HEK293 (cell line): ENCODE results near the gene FBXW2.

Source experiments
- CTCF ChIA-PET: fragments of 350-600 bp; formaldehyde crosslinking; extraction: SDS; loops from one replicate; lab custom pipeline; 2021; ENCODE audit warnings: antibody characterized with exemption; lab: Yijun Ruan, JAX
- POLR2A ChIA-PET: fragments of 300-600 bp; formaldehyde crosslinking; extraction: SDS; loops from one replicate; lab custom pipeline; 2020; ENCODE audit warnings: antibody characterized with exemption, inconsistent platforms; lab: Yijun Ruan, JAX
- H3K27ac ChIP-seq: fragments of 200-500 bp; sonication (Bioruptor generic); 2 replicates; pipeline ENCODE4 v1.5.1; 2014; ENCODE audit warnings: low read depth, low read length, control low read depth, inconsistent platforms; ENCODE audit errors: extremely low read depth
- H3K36me3 ChIP-seq, 2 experiments: fragments of 200-500 bp in 1 of 2; sonication (Bioruptor generic) in 1 of 2; 1 replicate in 1 of 2; 2 replicates in 1 of 2; pipeline ENCODE4 v1.5.1; 2014 to 2017; ENCODE audit warnings: inconsistent platforms in 2 of 2, low read length in 2 of 2; ENCODE audit not compliant: control insufficient read depth in 2 of 2, insufficient read depth in 1 of 2
- H3K4me1 ChIP-seq: fragments of 200-500 bp; sonication (Bioruptor generic); 2 replicates; pipeline ENCODE4 v1.5.1; 2014; ENCODE audit warnings: mild to moderate bottlenecking, low read length, inconsistent platforms; ENCODE audit not compliant: control insufficient read depth, insufficient read depth
- H3K4me3 ChIP-seq: 2 replicates; pipeline ENCODE4 v1.5.1; 2011; ENCODE audit warnings: low read depth, mild to moderate bottlenecking, control low read depth, low read length, moderate library complexity
- H3K9me3 ChIP-seq: fragments of 200-500 bp; sonication (Bioruptor generic); 2 replicates; pipeline ENCODE4 v1.5.1; 2014; ENCODE audit warnings: low read depth, low read length, inconsistent platforms; ENCODE audit not compliant: control insufficient read depth, insufficient read depth
- BCL6B ChIP-seq: fragments of 450-650 bp; formaldehyde crosslinking; IDR thresholded peaks from 2 replicates; pipeline ENCODE4 v1.5.1; 2017; ENCODE audit warnings: missing biosample characterization, missing genetic modification characterization
- ELK4 ChIP-seq: IDR thresholded peaks from 2 replicates; pipeline ENCODE4 v1.6.1; 2011; ENCODE audit warnings: mild to moderate bottlenecking, low read depth, low read length, borderline replicate concordance
- GLI2 ChIP-seq: fragments of 450-650 bp; formaldehyde crosslinking; IDR thresholded peaks from 2 replicates; pipeline ENCODE4; 2017; ENCODE audit warnings: missing biosample characterization, missing genetic modification characterization, low read depth, borderline replicate concordance
- HOXC10 ChIP-seq: sonication (generic); formaldehyde crosslinking; IDR thresholded peaks from 2 replicates; pipeline ENCODE4 v1.8.1; 2023; ENCODE audit warnings: mild to moderate bottlenecking, missing genetic modification reagents
- MEIS1 ChIP-seq: sonication (generic); formaldehyde crosslinking; IDR thresholded peaks from 2 replicates; pipeline ENCODE4 v1.8.1; 2022; ENCODE audit warnings: missing genetic modification reagents, mild to moderate bottlenecking, borderline replicate concordance
- SP3 ChIP-seq: fragments of 450-650 bp; formaldehyde crosslinking; IDR thresholded peaks from 2 replicates; pipeline ENCODE4 v1.5.1; 2016; ENCODE audit warnings: missing biosample characterization, missing genetic modification characterization
- ZNF138 ChIP-seq: fragments of 450-650 bp; formaldehyde crosslinking; IDR thresholded peaks from 2 replicates; pipeline ENCODE4 v1.5.1; 2016; ENCODE audit warnings: missing biosample characterization, missing genetic modification characterization, borderline replicate concordance
- ZNF148 ChIP-seq: fragments of 450-650 bp; formaldehyde crosslinking; IDR thresholded peaks from 2 replicates; pipeline ENCODE4 v1.5.0; 2017; ENCODE audit warnings: missing biosample characterization, missing genetic modification characterization, borderline replicate concordance
- ZNF19 ChIP-seq: fragments of 450-650 bp; formaldehyde crosslinking; IDR thresholded peaks from 2 replicates; pipeline ENCODE4; 2016; ENCODE audit warnings: missing biosample characterization, missing genetic modification characterization, low read depth
- ZNF221 ChIP-seq: fragments of 450-650 bp; formaldehyde crosslinking; IDR thresholded peaks from 2 replicates; pipeline ENCODE4 v1.5.1; 2017; ENCODE audit warnings: missing biosample characterization, missing genetic modification characterization, borderline replicate concordance
- ZNF223 ChIP-seq: fragments of 450-650 bp; formaldehyde crosslinking; IDR thresholded peaks from 2 replicates; pipeline ENCODE4 v1.5.1; 2016; ENCODE audit warnings: missing biosample characterization, missing genetic modification characterization
- ZNF280D ChIP-seq: fragments of 450-650 bp; formaldehyde crosslinking; IDR thresholded peaks from 2 replicates; pipeline ENCODE4 v1.5.1; 2016; ENCODE audit warnings: missing biosample characterization, missing genetic modification characterization
- ZNF311 ChIP-seq: fragments of 450-650 bp; formaldehyde crosslinking; IDR thresholded peaks from 2 replicates; pipeline ENCODE4 v1.5.1; 2017; ENCODE audit warnings: missing biosample characterization, missing genetic modification characterization, borderline replicate concordance
- ZNF354C ChIP-seq: fragments of 450-650 bp; formaldehyde crosslinking; IDR thresholded peaks from 2 replicates; pipeline ENCODE4 v1.5.1; 2016; ENCODE audit warnings: missing biosample characterization, missing genetic modification characterization, low read depth, borderline replicate concordance
- ZNF362 ChIP-seq: fragments of 450-650 bp; formaldehyde crosslinking; IDR thresholded peaks from 2 replicates; pipeline ENCODE4 v1.5.1; 2016; ENCODE audit warnings: missing biosample characterization, missing genetic modification characterization
- ZNF37A ChIP-seq: fragments of 450-650 bp; IDR thresholded peaks from 2 replicates; pipeline ENCODE4 v1.5.1; 2018; ENCODE audit warnings: missing biosample characterization, missing genetic modification characterization
- ZNF521 ChIP-seq: fragments of 450-650 bp; formaldehyde crosslinking; IDR thresholded peaks from 2 replicates; pipeline ENCODE4 v1.5.1; 2017; ENCODE audit warnings: missing biosample characterization, mild to moderate bottlenecking, missing genetic modification characterization
- ZNF544 ChIP-seq: fragments of 450-650 bp; formaldehyde crosslinking; IDR thresholded peaks from 2 replicates; pipeline ENCODE4 v1.5.0; 2017; ENCODE audit warnings: missing biosample characterization, missing genetic modification characterization
- ZNF654 ChIP-seq: fragments of 450-650 bp; formaldehyde crosslinking; IDR thresholded peaks from 2 replicates; pipeline ENCODE4 v1.5.1; 2016; ENCODE audit warnings: low read depth, missing biosample characterization, missing genetic modification characterization
- ZNF660 ChIP-seq: fragments of 450-650 bp; IDR thresholded peaks from 2 replicates; pipeline ENCODE4 v1.5.1; 2018; ENCODE audit warnings: missing biosample characterization, mild to moderate bottlenecking, missing genetic modification characterization
- ZSCAN5A ChIP-seq: fragments of 450-650 bp; formaldehyde crosslinking; IDR thresholded peaks from 2 replicates; pipeline ENCODE4 v1.5.1; 2016; ENCODE audit warnings: missing biosample characterization, missing genetic modification characterization

Gene FBXW2

GRCh38 chr9:120741191-120741590, 52.0 kb downstream of the FBXW2 start (continued):
- TF ChIP-seq ZNF148 (tag by site-specific recombination) (no peak), ZNF354C (tag by site-specific recombination) (no peak), ZNF223 (tag by site-specific recombination) (no peak), BCL6B (no peak)
- TF ChIP-seq, all 188 proteins: peak for 0

GRCh38 chr9:120740132-120740531, 53.1 kb downstream of the FBXW2 start:
- Histone ChIP-seq H3K4me3 (no peak overlapping the region), H3K4me1 (no peaks in the 10 kb centered on the region), H3K27ac (no peak overlapping the region), H3K36me3 (no peaks in the 10 kb centered on the region), H3K9me3 (no peaks in the 10 kb centered on the region)
- TF ChIP-seq ZSCAN5A (no peak), HOXC10 (CRISPR knock-in tag) (no peak), ZNF19 (tag by site-specific recombination) (no peak), ZNF138 (tag by site-specific recombination) (no peak), GLI2 (tag by site-specific recombination) (no peak), ZNF354C (tag by site-specific recombination) (no peak), ZNF311 (tag by site-specific recombination) (no peak), ZNF221 (tag by site-specific recombination) (no peak), MEIS1 (CRISPR knock-in tag) (no peak), ZNF280D (tag by site-specific recombination) (no peak), ELK4 (no peak), ZNF544 (tag by site-specific recombination) (no peak), ZNF654 (tag by site-specific recombination) (no peak), SP3 (tag by site-specific recombination) (no peak), ZNF660 (tag by site-specific recombination) (no peak), ZNF37A (no peak), ZNF521 (tag by site-specific recombination) (no peak), ZNF362 (tag by site-specific recombination) (no peak)
- POLR2A ChIA-PET: interaction anchor here (0.6 kb wide), 1 partner anchor 621 kb away, joined by 8 read pairs; no protein-coding TSS in a partner anchor
- CTCF ChIA-PET: interaction anchor here (0.6 to 1.4 kb wide), 5 partner anchors 9 to 425 kb away, joined by 3 to 8 read pairs (median 5); no protein-coding TSS in a partner anchor
